Esophagus squamous epithelium (tissue), 5 donors: ENCODE data around the gene LRP11. TPM values are rescaled to one million over a fixed set of nuclear protein-coding genes. Genes with fewer than 3 reads are reported as not detected.

Experiments
- DNase-seq: peaks from one replicate; lab custom pipeline; 2025; lab: John Stamatoyannopoulos, UW
- H3K27ac ChIP-seq, 4 donors: fragments of 200-600 bp; sonication (generic); one replicate each; pipeline ENCODE4 v1.5.1; 2016 to 2019; ENCODE audit warnings: mild to moderate bottlenecking in 1 of 4
- H3K27me3 ChIP-seq, 4 donors: fragments of 200-600 bp; sonication (generic); 1 replicate in 3 of 4; 2 replicates in 1 of 4; pipeline versions ENCODE4 v1.5.1 to v1.6.0; 2017 to 2021; ENCODE audit warnings: antibody characterized with exemption in 1 of 4
- H3K36me3 ChIP-seq, 3 donors: fragments of 200-600 bp; sonication (generic); one replicate each; pipeline ENCODE4 v1.5.1; 2016 to 2019
- H3K4me1 ChIP-seq, 3 donors: fragments of 200-600 bp; sonication (generic); one replicate each; pipeline ENCODE4 v1.5.1; 2017 to 2019
- H3K4me3 ChIP-seq, 4 donors: fragments of 200-600 bp; sonication (generic); 1 replicate in 3 of 4; 2 replicates in 1 of 4; pipeline ENCODE4 v1.5.1; 2016 to 2019; ENCODE audit warnings: mild to moderate bottlenecking in 2 of 4, moderate library complexity in 1 of 4
- H3K9me3 ChIP-seq, 3 donors: fragments of 200-600 bp; sonication (generic); one replicate each; pipeline ENCODE4 v1.5.1; 2016 to 2019
- POLR2A ChIP-seq, 4 donors: fragments of 450-650 bp; IDR thresholded peaks; one replicate each; pipeline ENCODE4 v1.6.1; 2017; ENCODE audit warnings: antibody characterized with exemption in 4 of 4, mild to moderate bottlenecking in 4 of 4, moderate library complexity in 3 of 4
- WGBS, 2 donors: methylation state at CpG; one replicate each; pipeline ENCODE4 v1.1.5; 2018; 5-methylcytosine and 5-hydroxymethylcytosine counted together
- intact Hi-C: fragments of 100-400 bp; cut with DNase I; formaldehyde crosslinking; loops from one replicate; pipeline ENCODE4 v1.15.0; 2022
- total RNA-seq, 4 donors: library from RNA; depleted of rRNA; stranded (reverse); fragments of >200 nt; gene quantifications; one replicate each; pipeline ENCODE4 v1.1.0, GENCODE V29; 2016
- TF ChIP-seq, protein P1 (sequence below), 6 experiments: fragments of 450-650 bp in 4 of 6; fragments of 200-600 bp in 2 of 6; sonication (generic) in 2 of 6; IDR thresholded peaks; one replicate each; pipeline ENCODE4 v1.5.1; 2016 to 2019; ENCODE audit warnings: antibody characterized with exemption in 6 of 6, mild to moderate bottlenecking in 4 of 6, moderate library complexity in 4 of 6
- donor health status: DM: yes; HTN: yes; CAD: no.

Gene LRP11
- total RNA-seq, 4 donors from 2014 or later: 40.2 to 74.9 (median 58.4) TPM

GRCh38 chr6:149783551-149783950, 80.6 kb downstream of the LRP11 start:
- no peaks in the 10 kb centered on the region for H3K4me1 ChIP-seq
- WGBS, 2 donors: 81 to 94% methylated on average over 3 of the region's 3 CpGs
- no peak for DNase-seq
- TF ChIP-seq POLR2A (IDR thresholded peaks at IDR 0.05): no peak
- TF ChIP-seq, protein P1, sequence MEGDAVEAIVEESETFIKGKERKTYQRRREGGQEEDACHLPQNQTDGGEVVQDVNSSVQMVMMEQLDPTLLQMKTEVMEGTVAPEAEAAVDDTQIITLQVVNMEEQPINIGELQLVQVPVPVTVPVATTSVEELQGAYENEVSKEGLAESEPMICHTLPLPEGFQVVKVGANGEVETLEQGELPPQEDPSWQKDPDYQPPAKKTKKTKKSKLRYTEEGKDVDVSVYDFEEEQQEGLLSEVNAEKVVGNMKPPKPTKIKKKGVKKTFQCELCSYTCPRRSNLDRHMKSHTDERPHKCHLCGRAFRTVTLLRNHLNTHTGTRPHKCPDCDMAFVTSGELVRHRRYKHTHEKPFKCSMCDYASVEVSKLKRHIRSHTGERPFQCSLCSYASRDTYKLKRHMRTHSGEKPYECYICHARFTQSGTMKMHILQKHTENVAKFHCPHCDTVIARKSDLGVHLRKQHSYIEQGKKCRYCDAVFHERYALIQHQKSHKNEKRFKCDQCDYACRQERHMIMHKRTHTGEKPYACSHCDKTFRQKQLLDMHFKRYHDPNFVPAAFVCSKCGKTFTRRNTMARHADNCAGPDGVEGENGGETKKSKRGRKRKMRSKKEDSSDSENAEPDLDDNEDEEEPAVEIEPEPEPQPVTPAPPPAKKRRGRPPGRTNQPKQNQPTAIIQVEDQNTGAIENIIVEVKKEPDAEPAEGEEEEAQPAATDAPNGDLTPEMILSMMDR (IDR thresholded peaks at IDR 0.05): no peak
- intact Hi-C loops: no loop called here
- no peak overlapping the region for H3K4me3 ChIP-seq
- H3K9me3 ChIP-seq: no peaks in the 10 kb centered on the region
- H3K36me3 ChIP-seq: peaks cover 0 to 58% (median 4%) of the 10 kb centered on the region in 3 donors
- H3K27me3 ChIP-seq: no peaks in the 10 kb centered on the region
- H3K27ac ChIP-seq: no peak overlapping the region

DNA sequence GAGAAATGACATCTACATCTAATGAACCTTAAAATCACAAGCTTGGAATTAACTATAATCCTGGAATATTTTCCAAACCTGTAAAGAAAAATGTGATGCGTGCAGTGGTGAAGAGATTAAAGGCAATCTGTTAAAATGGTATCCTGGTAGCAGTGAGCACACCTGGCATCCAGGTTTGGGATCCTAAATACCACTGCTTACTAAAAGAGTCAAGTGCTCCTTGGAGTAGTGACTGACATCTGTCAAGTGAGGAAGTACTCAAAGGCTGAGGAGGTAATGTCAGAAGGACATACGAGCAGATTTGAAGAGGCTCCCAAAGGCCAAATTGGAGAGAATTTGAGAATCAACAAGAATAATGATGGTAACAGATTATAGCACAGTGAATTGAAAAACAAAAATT, 81.8 kb downstream of the LRP11 start:
- no peaks in the 10 kb centered on the region for H3K4me1 ChIP-seq
- 88 to 91% methylated on average over 2 of the region's 2 CpGs for WGBS, 2 donors
- TF ChIP-seq, protein P1 (IDR thresholded peaks at IDR 0.05): no peak
- TF ChIP-seq POLR2A (IDR thresholded peaks at IDR 0.05): no peak
- DNase-seq: no peak
- H3K36me3 ChIP-seq: peaks cover 0 to 69% (median 4%) of the 10 kb centered on the region in 3 donors
- intact Hi-C loops: no loop called here
- H3K9me3 ChIP-seq: no peaks in the 10 kb centered on the region
- no peak overlapping the region for H3K4me3 ChIP-seq
- no peaks in the 10 kb centered on the region for H3K27me3 ChIP-seq
- H3K27ac ChIP-seq: no peak overlapping the region

GRCh38 chr6:149781715-149782114, 82.4 kb downstream of the LRP11 start:
- no peak overlapping the region for H3K27ac ChIP-seq
- peaks cover 0 to 74% (median 4%) of the 10 kb centered on the region in 3 donors for H3K36me3 ChIP-seq
- intact Hi-C loops: no loop called here
- H3K4me1 ChIP-seq: no peaks in the 10 kb centered on the region
- no peak for TF ChIP-seq POLR2A (IDR thresholded peaks at IDR 0.05)
- TF ChIP-seq, protein P1 (IDR thresholded peaks at IDR 0.05): no peak
- H3K9me3 ChIP-seq: no peaks in the 10 kb centered on the region
- H3K4me3 ChIP-seq: no peak overlapping the region
- no peaks in the 10 kb centered on the region for H3K27me3 ChIP-seq
- DNase-seq: no peak

- no peaks in the 10 kb centered on the region for H3K4me1 ChIP-seq
- TF ChIP-seq POLR2A (IDR thresholded peaks at IDR 0.05): no peak
- TF ChIP-seq, protein P1 (IDR thresholded peaks at IDR 0.05): no peak
- peaks cover 0 to 95% (median 9%) of the 10 kb centered on the region in 3 donors for H3K36me3 ChIP-seq
- no peaks in the 10 kb centered on the region for H3K9me3 ChIP-seq
- no peaks in the 10 kb centered on the region for H3K27me3 ChIP-seq
- intact Hi-C loops: no loop called here
- no peak for DNase-seq
- WGBS, 2 donors: 68 to 80% methylated on average over 1 to 2 of the region's 2 CpGs
- no peak overlapping the region for H3K27ac ChIP-seq
- H3K4me3 ChIP-seq: no peak overlapping the region
These were observed 84.6 kb downstream of the LRP11 start for GRCh38 chr6:149779644-149779963.

DNA sequence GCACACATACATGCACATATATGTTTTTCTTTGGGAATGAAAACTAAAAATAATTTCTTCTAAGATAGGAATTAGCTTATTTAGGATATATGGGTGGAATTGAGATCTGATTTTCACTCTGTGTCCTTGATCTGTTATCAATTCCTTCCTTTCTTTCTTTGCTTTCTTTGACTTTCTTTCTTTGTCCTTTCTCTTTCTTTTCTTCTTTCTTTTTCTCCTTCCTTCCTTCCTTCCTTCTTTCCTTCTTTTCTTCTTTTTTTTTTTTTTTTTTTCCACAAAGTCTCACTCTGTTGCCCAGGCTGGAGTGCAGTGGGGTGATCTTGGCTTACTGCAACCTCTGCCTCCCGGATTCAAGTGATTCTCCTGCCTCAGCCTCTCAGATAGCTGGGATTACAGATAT, 86.5 kb downstream of the LRP11 start:
- WGBS, 2 donors: 100% methylated on average over 1 of the region's 1 CpG; no CpG with 5 or more reads in 1 of the 2 donors
- TF ChIP-seq, protein P1 (IDR thresholded peaks at IDR 0.05): no peak
- TF ChIP-seq POLR2A (IDR thresholded peaks at IDR 0.05): no peak
- no peak for DNase-seq

More for the DNA sequence above, 86.5 kb downstream of the LRP11 start:
- peaks cover 0 to 95% (median 5%) of the 10 kb centered on the region in 3 donors for H3K36me3 ChIP-seq
- intact Hi-C loops: no loop called here
- no peak overlapping the region for H3K4me3 ChIP-seq
- no peaks in the 10 kb centered on the region for H3K27me3 ChIP-seq
- H3K9me3 ChIP-seq: no peaks in the 10 kb centered on the region
- no peaks in the 10 kb centered on the region for H3K4me1 ChIP-seq
- H3K27ac ChIP-seq: no peak overlapping the region
